Lower lobe of right lung (tissue), 2 donors: ENCODE measurements around the gene TANGO6. TPM values are rescaled to one million over a fixed set of nuclear protein-coding genes. Genes with fewer than 3 reads are reported as not detected.

ENCODE experiments used
- ATAC-seq, 2 donors: fragments of 200-7000 bp; cut with Tn5 transposase; one replicate each; pipeline ENCODE4 v1.9.1; 2020 to 2022; ENCODE audit warnings: mild to moderate bottlenecking in 2 of 2, moderate library complexity in 2 of 2
- DNase-seq: peaks from one replicate; pipeline ENCODE4 v3.0.0-alpha.2; 2020
- H3K27ac ChIP-seq: fragments of 200-600 bp; one replicate; pipeline ENCODE4 v1.8.0; 2022
- H3K27me3 ChIP-seq: fragments of 200-600 bp; one replicate; pipeline ENCODE4 v1.8.0; 2022; ENCODE audit warnings: low read depth
- H3K36me3 ChIP-seq: fragments of 200-600 bp; one replicate; pipeline ENCODE4 v1.8.0; 2022; ENCODE audit warnings: mild to moderate bottlenecking
- H3K4me1 ChIP-seq: fragments of 200-600 bp; one replicate; pipeline ENCODE4 v1.8.0; 2022
- H3K4me3 ChIP-seq: fragments of 200-600 bp; one replicate; pipeline ENCODE4 v1.8.0; 2022; ENCODE audit warnings: mild to moderate bottlenecking
- H3K9me3 ChIP-seq: fragments of 200-600 bp; one replicate; pipeline ENCODE4 v1.8.0; 2022
- intact Hi-C: fragments of 100-400 bp; cut with DNase I; formaldehyde crosslinking; loops from one replicate; pipeline ENCODE4 v1.11.0; 2022
- total RNA-seq: library from RNA; stranded (reverse); fragmentation: NEBNext Ultra II Directional; extraction: Animal tissue kit (Norgen Biotek cat#: 25700); gene quantifications from one replicate; pipeline ENCODE4 v1.2.1, GENCODE V29; 2021
- TF ChIP-seq, protein P1 (sequence below): fragments of 200-600 bp; IDR thresholded peaks from one replicate; pipeline ENCODE4 v1.8.0; 2022; ENCODE audit warnings: antibody characterized with exemption, mild to moderate bottlenecking
- donor health status: DM: no; HTN: yes; CAD: no; lungs with severe emphysema.

Gene TANGO6
- total RNA-seq, 1 donor from 2014 or later: 20.4 TPM

DNA sequence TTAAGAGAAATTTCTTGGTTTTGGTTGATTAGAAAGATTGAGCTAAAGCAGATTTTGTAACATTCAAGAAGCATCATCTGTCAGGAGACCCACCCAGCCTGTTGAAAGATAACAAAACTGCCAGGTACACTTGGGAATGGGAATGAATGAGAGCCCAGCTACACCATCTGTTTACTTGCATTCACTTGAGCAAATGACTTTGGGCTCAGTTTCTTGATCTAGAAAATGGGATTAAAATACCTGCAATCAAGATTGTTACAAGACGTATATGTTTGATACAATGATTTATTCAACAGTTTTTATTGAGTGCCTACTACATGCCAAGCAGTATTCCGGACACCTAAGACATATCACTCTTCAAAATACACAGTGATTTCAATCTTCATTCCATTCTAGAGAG is 185.8 kb downstream of the TANGO6 start:
- Histone ChIP-seq H3K36me3 (peaks cover 8% of the 10 kb centered on the region), H3K9me3 (no peaks in the 10 kb centered on the region), H3K27me3 (no peaks in the 10 kb centered on the region), H3K27ac (no peak overlapping the region), H3K4me1 (no peaks in the 10 kb centered on the region), H3K4me3 (no peak overlapping the region)
- TF ChIP-seq, protein P1, sequence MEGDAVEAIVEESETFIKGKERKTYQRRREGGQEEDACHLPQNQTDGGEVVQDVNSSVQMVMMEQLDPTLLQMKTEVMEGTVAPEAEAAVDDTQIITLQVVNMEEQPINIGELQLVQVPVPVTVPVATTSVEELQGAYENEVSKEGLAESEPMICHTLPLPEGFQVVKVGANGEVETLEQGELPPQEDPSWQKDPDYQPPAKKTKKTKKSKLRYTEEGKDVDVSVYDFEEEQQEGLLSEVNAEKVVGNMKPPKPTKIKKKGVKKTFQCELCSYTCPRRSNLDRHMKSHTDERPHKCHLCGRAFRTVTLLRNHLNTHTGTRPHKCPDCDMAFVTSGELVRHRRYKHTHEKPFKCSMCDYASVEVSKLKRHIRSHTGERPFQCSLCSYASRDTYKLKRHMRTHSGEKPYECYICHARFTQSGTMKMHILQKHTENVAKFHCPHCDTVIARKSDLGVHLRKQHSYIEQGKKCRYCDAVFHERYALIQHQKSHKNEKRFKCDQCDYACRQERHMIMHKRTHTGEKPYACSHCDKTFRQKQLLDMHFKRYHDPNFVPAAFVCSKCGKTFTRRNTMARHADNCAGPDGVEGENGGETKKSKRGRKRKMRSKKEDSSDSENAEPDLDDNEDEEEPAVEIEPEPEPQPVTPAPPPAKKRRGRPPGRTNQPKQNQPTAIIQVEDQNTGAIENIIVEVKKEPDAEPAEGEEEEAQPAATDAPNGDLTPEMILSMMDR: no peak
- intact Hi-C loops: no loop called here
- DNase-seq: no peak
- no peak for ATAC-seq

DNA sequence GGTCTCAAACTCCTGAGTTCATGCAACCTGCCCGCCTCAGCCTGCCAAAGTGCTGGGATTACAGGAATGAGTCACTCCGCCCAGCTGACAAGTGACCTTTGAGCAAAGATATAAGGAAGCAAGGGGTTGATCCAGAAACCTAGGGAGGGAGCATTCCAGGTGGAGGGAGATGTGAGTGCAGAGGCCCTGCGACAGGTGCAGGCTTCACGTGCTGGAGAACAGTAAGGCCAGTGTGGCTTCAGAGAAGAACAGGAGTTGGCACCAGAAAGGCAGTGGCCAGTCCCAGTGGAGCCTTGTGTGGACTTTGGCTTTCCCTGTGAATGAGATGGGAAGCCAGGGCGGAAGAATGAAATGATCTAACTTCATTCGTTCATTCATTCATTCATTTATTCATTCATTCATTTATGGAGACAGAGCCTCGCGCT is 188.6 kb downstream of the TANGO6 start:
- Histone ChIP-seq H3K4me1 (no peaks in the 10 kb centered on the region), H3K27me3 (no peaks in the 10 kb centered on the region), H3K9me3 (no peaks in the 10 kb centered on the region), H3K4me3 (no peak overlapping the region), H3K27ac (no peak overlapping the region), H3K36me3 (peaks cover 6% of the 10 kb centered on the region)
- TF ChIP-seq, protein P1: no peak
- DNase-seq (no peak), ATAC-seq (no peak)
- intact Hi-C loops: no loop called here

DNA sequence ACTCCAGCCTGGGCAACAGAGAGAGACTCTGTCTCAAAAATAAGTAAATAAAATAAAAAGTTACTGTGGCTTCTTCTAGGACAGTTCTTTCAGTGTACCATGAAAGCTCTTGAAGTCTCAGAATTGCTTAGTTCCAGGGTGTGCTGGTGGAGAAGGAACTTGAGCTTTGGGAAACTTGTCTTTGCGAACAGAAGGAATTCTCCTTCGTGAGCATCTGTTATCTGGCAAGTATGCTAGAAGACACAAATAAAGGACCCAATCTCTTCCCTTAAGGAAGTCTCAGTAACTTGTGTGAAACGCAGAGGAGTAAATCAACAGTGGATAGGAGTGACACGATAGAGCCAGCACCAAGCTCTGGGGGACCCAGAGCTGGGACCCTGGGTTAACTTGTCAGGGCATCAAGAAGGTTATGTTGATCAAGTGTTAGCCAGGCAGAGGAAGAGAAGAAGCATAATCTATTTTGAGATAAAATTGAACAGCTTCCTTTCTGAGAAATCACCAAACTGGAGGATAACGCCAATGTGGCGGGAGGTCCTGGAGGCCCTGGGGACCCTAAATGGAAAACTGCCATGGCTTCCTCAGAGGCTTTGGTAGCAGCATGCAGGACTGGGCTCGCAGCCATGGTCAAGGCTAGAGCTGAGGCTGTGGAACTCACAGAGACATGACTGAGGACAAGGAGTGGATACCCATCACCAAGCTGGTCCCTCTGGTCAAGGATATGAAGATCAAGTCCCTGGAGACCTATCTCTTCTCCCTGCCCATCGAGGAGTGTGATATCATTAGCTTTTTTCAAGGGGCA is 190.0 kb downstream of the TANGO6 start:
- Histone ChIP-seq H3K27me3 (no peaks in the 10 kb centered on the region), H3K36me3 (peaks cover 6% of the 10 kb centered on the region), H3K4me1 (no peaks in the 10 kb centered on the region), H3K4me3 (no peak overlapping the region), H3K27ac (no peak overlapping the region), H3K9me3 (no peaks in the 10 kb centered on the region)
- ATAC-seq (no peak), DNase-seq (no peak)
- TF ChIP-seq, protein P1: no peak
- intact Hi-C loops: no loop called here

DNA sequence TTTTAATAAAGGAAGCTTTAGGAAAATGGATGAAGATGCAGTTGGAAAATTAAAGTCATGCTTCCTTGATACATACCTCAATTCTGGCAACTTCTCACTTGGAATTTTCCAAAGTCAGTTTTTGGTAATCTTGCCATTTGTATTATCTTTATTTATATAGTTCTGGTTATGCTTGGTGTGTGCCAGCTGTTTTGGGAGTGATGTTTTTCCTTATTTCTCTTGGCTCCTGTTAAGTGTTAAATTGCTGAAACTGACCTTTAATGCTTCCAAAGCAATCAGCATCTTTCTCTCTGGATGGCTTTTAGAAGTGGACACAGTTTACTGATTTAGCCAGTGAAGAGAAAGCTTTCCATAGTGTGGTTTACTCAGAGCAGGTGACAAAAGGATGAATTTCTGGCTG is 192.0 kb downstream of the TANGO6 start:
- Histone ChIP-seq H3K4me1 (no peaks in the 10 kb centered on the region), H3K27me3 (no peaks in the 10 kb centered on the region), H3K36me3 (peaks cover under 1% of the 10 kb centered on the region), H3K27ac (no peak overlapping the region), H3K4me3 (no peak overlapping the region), H3K9me3 (no peaks in the 10 kb centered on the region)
- intact Hi-C loops: no loop called here
- TF ChIP-seq, protein P1: no peak
- DNase-seq (no peak), ATAC-seq (no peak)

DNA sequence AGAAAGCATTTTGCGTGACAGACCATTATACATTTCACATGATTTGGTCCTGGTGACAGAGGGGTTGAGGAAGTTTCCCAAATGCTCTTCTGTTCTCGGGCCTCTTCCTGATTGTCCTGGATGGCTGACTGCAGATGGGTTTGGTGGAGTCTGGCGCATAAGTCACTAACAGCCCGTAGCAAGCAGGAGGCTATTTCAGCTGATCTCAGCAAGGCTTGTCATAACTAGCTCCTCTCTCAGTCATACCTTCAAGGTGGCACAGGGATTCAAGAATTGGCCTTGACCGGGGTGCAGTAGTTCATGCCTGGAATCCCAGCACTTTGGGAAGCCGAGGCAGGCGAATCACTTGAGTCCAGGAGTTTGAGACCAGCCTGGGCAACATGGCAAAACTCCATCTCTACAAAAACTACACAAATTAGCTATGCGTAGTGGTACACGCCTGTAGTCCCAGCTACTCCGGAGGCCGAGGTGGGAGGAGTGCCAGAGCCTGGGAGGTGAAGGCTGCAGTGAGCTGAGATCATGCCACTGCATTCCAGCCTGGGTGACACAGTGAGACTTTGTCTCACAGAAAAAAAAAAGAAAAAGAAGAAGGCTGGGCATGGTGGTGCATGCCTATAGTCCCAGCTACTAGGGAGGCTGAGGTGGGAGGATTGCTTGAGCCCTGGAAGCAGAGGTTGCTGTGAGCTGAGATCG is 193.2 kb downstream of the TANGO6 start:
- Histone ChIP-seq H3K4me3 (no peak overlapping the region), H3K36me3 (peaks cover 12% of the 10 kb centered on the region), H3K27me3 (no peaks in the 10 kb centered on the region), H3K27ac (no peak overlapping the region), H3K4me1 (no peaks in the 10 kb centered on the region), H3K9me3 (no peaks in the 10 kb centered on the region)
- no peak for DNase-seq
- intact Hi-C loops: no loop called here
- TF ChIP-seq, protein P1: no peak
- no peak for ATAC-seq
